Lung (tissue), 16 donors: ENCODE data around the gene CNP. TPM values are rescaled to one million over a fixed set of nuclear protein-coding genes. Genes with fewer than 3 reads are reported as not detected.

Experiments
- ATAC-seq: fragments of 200-7000 bp; cut with Tn5 transposase; one replicate; pipeline ENCODE4 v1.9.1; 2020; ENCODE audit warnings: moderate number of reproducible peaks; ENCODE audit not compliant: insufficient read depth, low FRiP score
- DNase-seq, 3 donors: peaks; one replicate each; pipeline ENCODE4 v3.0.0-alpha.2; 2013 to 2017
- H3K27ac ChIP-seq, 2 donors: one replicate each; pipeline ENCODE4 v1.5.1; 2013; ENCODE audit warnings: mild to moderate bottlenecking in 2 of 2, moderate library complexity in 2 of 2, control low read depth in 1 of 2, inconsistent platforms in 1 of 2, low read depth in 1 of 2, low read length in 1 of 2
- H3K27me3 ChIP-seq, 3 donors: one replicate each; pipeline ENCODE4 v1.5.1; 2013; ENCODE audit warnings: low read length in 2 of 3; ENCODE audit not compliant: control insufficient read depth in 3 of 3, insufficient read depth in 3 of 3
- H3K36me3 ChIP-seq, 4 donors: one replicate each; pipeline ENCODE4 v1.5.1; 2013; ENCODE audit warnings: low read length in 4 of 4, mild to moderate bottlenecking in 1 of 4, moderate library complexity in 1 of 4; ENCODE audit not compliant: control insufficient read depth in 4 of 4, insufficient read depth in 4 of 4
- H3K4me1 ChIP-seq, 5 donors: one replicate each; pipeline ENCODE4 v1.5.1; 2013; ENCODE audit warnings: low read length in 5 of 5, mild to moderate bottlenecking in 2 of 5, moderate library complexity in 1 of 5; ENCODE audit not compliant: control insufficient read depth in 5 of 5, insufficient read depth in 5 of 5
- H3K4me3 ChIP-seq: one replicate; pipeline ENCODE4 v1.5.1; 2013; ENCODE audit warnings: mild to moderate bottlenecking, control low read depth, moderate library complexity
- H3K9ac ChIP-seq, 2 donors: one replicate each; pipeline ENCODE4 v1.5.1; 2013; ENCODE audit warnings: low read length in 2 of 2, control low read depth in 1 of 2; ENCODE audit not compliant: insufficient read depth in 1 of 2
- H3K9me3 ChIP-seq, 4 donors: one replicate each; pipeline ENCODE4 v1.5.1; 2013; ENCODE audit warnings: low read length in 3 of 4, mild to moderate bottlenecking in 1 of 4, moderate library complexity in 1 of 4; ENCODE audit not compliant: control insufficient read depth in 4 of 4, insufficient read depth in 3 of 4
- WGBS, 2 donors: extraction: QIAGEN DNeasy Blood & Tissue Kit; methylation state at CpG; one replicate each; pipeline ENCODE4 v1.1.7; 2013; 5-methylcytosine and 5-hydroxymethylcytosine counted together
- long read RNA-seq, 5 donors: transcript quantifications; one replicate each; lab custom pipeline, GENCODE V29; 2026
- polyA plus RNA-seq, 2 donors: library from polyadenylated mRNA; stranded (reverse); fragments of 200-250 nt; gene quantifications; one replicate each; pipeline ENCODE4 v1.2.1, GENCODE V29; 2013
- total RNA-seq, 2 donors: library from RNA; depleted of rRNA in 1 of 2; stranded (reverse); fragments of >200 nt in 1 of 2; gene quantifications; one replicate each; pipeline ENCODE4 v1.2.1, GENCODE V29; 2014 to 2021
- TF ChIP-seq, protein P1 (sequence below): IDR thresholded peaks from 2 replicates; pipeline ENCODE4 v1.5.1; 2012; ENCODE audit warnings: mild to moderate bottlenecking; ENCODE audit errors: control extremely low read depth, extremely low read depth
- donor health status: control.
- donor health status: control.
- donor health status: Bipolar disorder and iron deficiency.
- donor health status: healthy.
- donor health status: DM: yes; HTN: yes; CAD: no.

The CNP gene
- total RNA-seq = 10 to 100 TPM; 34.8 to 53.5 TPM
- polyA plus RNA-seq = 10 to 100 TPM; 32.3 to 33.1 TPM
- long read RNA-seq, donor 1, full-length matches to known transcripts = 33 of 38 reads
- long read RNA-seq, donor 1, partial matches to known transcripts = 5 of 38 reads
- long read RNA-seq, donor 1, other reads (novel, unspliced or antisense) = 0 of 38 reads
- long read RNA-seq, donor 2, full-length matches to known transcripts = 7 of 13 reads
- long read RNA-seq, donor 2, partial matches to known transcripts = 6 of 13 reads
- long read RNA-seq, donor 2, other reads (novel, unspliced or antisense) = 0 of 13 reads
- long read RNA-seq, donor 3, full-length matches to known transcripts = 8 of 8 reads
- long read RNA-seq, donor 3, partial matches to known transcripts = 0 of 8 reads
- long read RNA-seq, donor 3, other reads (novel, unspliced or antisense) = 0 of 8 reads
- long read RNA-seq, donor 4, full-length matches to known transcripts = 8 of 52 reads
- long read RNA-seq, donor 4, partial matches to known transcripts = 28 of 52 reads
- long read RNA-seq, donor 4, other reads (novel, unspliced or antisense) = 16 of 52 reads
- long read RNA-seq, donor 5, full-length matches to known transcripts = 31 of 151 reads
- long read RNA-seq, donor 5, partial matches to known transcripts = 120 of 151 reads
- long read RNA-seq, donor 5, other reads (novel, unspliced or antisense) = 0 of 151 reads

DNA sequence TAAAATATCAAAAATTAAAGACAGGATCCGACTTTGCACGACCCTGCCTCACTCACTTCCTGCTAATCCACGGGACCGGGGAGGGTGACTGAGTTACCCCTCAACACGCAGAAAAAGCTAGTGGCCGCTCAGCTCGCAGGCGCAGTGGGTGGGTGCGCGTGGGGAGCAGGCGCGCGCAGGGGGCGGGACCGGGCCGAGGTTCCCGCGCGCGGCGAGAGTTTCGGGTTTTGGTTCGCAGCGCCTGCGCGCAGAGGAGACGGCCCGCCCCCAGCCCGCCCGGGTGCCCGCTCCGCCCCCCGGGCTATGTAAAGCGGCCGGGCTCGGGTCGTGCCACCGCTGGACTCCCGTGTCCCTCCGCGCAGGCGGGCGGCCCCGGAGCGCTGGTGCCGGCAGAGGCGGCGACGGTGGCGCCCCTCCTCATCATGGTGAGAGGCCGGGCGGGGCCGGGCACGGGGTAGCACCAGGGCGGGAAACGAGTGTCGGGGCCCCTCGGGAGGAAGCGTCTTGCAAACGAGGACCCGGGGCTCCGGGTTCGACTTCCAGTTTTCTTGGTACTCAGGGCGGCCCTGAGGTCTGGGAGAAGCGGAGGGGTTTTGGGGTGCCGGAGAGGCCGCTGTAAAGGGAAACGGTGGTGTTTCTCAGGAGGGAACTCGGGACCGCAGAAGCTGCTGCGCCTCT, at the start of gene CNP:
Gene CNP, plus strand, starts transcription at position 333 of the 678 bp plus-strand sequence. Its CDS starts 90 bp downstream, at position 423.
- TF ChIP-seq, protein P1, sequence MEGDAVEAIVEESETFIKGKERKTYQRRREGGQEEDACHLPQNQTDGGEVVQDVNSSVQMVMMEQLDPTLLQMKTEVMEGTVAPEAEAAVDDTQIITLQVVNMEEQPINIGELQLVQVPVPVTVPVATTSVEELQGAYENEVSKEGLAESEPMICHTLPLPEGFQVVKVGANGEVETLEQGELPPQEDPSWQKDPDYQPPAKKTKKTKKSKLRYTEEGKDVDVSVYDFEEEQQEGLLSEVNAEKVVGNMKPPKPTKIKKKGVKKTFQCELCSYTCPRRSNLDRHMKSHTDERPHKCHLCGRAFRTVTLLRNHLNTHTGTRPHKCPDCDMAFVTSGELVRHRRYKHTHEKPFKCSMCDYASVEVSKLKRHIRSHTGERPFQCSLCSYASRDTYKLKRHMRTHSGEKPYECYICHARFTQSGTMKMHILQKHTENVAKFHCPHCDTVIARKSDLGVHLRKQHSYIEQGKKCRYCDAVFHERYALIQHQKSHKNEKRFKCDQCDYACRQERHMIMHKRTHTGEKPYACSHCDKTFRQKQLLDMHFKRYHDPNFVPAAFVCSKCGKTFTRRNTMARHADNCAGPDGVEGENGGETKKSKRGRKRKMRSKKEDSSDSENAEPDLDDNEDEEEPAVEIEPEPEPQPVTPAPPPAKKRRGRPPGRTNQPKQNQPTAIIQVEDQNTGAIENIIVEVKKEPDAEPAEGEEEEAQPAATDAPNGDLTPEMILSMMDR = no peak
- DNase-seq (peak; percentile 91 to 96 (median 92)), ATAC-seq (peak; percentile 92)
- H3K4me1 ChIP-seq = peaks cover 0 to 34% (median 3%) of the 10 kb centered on the region in 5 donors
- no peaks in the 10 kb centered on the region for H3K27me3 ChIP-seq
- no peaks in the 10 kb centered on the region for H3K9me3 ChIP-seq
- WGBS, 2 donors = 1% methylated on average over 47 to 71 of the region's 71 CpGs
- H3K27ac ChIP-seq = peak within 1 kb of the TSS; percentile 83 to 94
- peak within 1 kb of the TSS; percentile 65 to 89 for H3K9ac ChIP-seq
- H3K36me3 ChIP-seq = peaks cover 0 to 21% (median 14%) of the 10 kb centered on the region in 4 donors
- H3K4me3 ChIP-seq = peak within 1 kb of the TSS; percentile 80

DNA sequence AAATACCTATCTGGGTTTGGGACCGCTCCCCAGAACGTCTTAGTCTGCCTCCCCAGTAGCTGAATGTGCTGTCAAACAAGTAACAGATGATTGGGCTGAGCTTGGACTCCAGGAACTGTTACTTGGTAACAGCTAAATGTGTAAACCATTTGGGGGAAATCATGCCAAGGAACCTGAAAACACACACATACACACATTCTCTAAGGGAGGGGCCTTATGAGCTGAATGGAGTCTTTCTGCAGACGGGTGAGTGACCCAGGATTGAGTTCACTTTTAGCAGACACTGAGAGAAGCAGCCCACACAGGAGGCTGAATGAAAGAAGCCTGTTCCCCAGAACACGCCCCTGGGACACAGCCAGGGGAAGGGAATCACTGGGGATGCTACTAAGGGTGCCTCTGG, 49.4 kb upstream of the CNP start:
- ATAC-seq (no peak), DNase-seq (peak in 2 of 3 donors; percentile 42 to 57)
- Histone ChIP-seq H3K9ac (peak overlapping the region in 1 of 2 donors; percentile 39), H3K4me3 (peak overlapping the region; percentile 94), H3K4me1 (peaks cover 0 to 24% (median 16%) of the 10 kb centered on the region in 5 donors), H3K36me3 (peaks cover 6 to 15% (median 10%) of the 10 kb centered on the region in 4 donors), H3K27me3 (no peaks in the 10 kb centered on the region), H3K9me3 (no peaks in the 10 kb centered on the region), H3K27ac (no peak overlapping the region)
- WGBS, 2 donors = 47 to 71% methylated on average over 4 of the region's 4 CpGs
- TF ChIP-seq, protein P1 = no peak

DNA sequence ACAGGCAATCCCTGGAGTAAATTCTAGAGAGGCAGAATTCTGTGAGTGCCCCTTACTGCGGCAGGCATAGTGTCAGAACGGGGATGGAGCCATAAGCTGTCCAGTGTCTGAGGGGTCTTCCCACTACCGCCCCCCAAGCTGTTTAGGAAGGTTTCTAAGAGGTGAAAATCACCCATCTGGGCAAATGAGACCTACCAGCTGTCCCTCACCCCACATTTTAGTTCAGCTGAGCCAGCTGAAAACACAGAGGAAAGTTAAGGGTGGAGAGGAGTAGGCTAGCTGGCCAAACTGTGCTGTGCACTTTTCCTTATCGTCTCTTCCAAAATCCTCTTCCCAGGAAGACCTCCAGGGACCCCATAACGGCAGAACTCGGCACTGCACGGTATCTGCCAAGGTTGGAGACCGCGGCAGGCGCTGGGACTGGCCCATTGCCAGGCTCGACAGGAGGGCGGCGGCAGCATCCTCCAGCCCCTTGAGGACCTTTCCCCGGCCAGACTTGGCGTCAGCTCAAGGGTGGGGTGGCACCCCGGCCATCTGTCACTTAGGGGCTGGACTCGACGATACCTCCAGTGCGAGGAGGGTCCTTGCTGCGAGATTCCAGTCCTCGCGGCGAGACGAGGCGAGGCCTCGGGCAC, 48.8 kb upstream of the CNP start:
- DNase-seq = peak; percentile 58 to 67 (median 58)
- ATAC-seq = peak; percentile 13
- Histone ChIP-seq H3K27ac (peak overlapping the region; percentile 89 to 95), H3K4me1 (peaks cover 0 to 24% (median 16%) of the 10 kb centered on the region in 5 donors), H3K27me3 (no peaks in the 10 kb centered on the region), H3K36me3 (peaks cover under 1 to 10% (median 4%) of the 10 kb centered on the region in 4 donors), H3K9ac (peak overlapping the region; percentile 39 to 61), H3K4me3 (peak overlapping the region; percentile 94), H3K9me3 (no peaks in the 10 kb centered on the region)
- TF ChIP-seq, protein P1 = no peak
- 8% methylated on average over 26 of the region's 26 CpGs for WGBS, 2 donors
